ENCODE measurements around the gene RXRA. TPM values are rescaled to one million over a fixed set of nuclear protein-coding genes. Genes with fewer than 3 reads are reported as not detected.

RXRA gene
- polyA plus RNA-seq, 1 experiment = 5.3 TPM

DNA sequence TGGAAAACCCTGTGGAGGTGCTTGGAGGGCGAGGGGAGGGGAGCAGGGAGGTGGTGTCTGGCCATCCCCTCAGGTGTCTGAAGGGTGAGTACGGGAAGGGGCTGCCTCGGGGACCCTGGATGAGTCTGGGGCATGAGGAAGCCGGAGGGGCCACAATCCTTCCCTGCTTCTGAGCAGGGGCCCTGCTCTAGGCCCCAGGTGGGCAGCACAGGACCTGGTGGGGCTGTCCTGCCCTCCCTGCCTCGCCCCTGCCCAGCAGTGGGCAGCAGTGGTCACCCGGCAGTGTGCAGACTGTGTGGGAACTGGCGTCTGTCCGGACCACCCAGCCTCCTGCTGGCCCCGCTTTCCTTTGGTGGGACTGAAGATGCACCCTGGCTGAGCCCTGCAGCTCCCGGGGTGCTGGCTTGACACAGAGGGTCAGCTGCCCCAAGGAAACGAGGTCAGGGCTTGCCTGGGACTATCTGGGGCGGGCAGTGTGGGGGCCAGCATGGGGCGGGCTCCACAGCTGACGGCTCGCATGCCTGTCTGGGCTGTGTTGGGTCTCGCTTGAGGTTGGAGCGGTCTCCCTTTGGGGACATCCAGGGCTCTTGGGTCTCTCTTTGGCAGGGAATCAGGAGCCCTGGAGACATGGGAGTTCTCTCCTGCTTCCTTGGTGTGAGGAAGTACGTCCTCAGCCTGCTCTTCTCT, 26.1 kb downstream of the RXRA start:
- ChIA-PET CTCF (no interaction called here), POLR2A (no interaction called here)
- TF ChIP-seq, protein P1, sequence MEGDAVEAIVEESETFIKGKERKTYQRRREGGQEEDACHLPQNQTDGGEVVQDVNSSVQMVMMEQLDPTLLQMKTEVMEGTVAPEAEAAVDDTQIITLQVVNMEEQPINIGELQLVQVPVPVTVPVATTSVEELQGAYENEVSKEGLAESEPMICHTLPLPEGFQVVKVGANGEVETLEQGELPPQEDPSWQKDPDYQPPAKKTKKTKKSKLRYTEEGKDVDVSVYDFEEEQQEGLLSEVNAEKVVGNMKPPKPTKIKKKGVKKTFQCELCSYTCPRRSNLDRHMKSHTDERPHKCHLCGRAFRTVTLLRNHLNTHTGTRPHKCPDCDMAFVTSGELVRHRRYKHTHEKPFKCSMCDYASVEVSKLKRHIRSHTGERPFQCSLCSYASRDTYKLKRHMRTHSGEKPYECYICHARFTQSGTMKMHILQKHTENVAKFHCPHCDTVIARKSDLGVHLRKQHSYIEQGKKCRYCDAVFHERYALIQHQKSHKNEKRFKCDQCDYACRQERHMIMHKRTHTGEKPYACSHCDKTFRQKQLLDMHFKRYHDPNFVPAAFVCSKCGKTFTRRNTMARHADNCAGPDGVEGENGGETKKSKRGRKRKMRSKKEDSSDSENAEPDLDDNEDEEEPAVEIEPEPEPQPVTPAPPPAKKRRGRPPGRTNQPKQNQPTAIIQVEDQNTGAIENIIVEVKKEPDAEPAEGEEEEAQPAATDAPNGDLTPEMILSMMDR (IDR thresholded peaks at IDR 0.05; ENCODE audit: low read depth, low read length) = no peak
- H3K27me3 ChIP-seq (ENCODE audit: control insufficient read depth, insufficient read depth, low read length) = no peaks in the 10 kb centered on the region
- no peak overlapping the region for H3K27ac ChIP-seq (ENCODE audit: low read depth, low read length)
- DNase-seq (ENCODE audit: low read depth, low spot score) = no peak
- no peaks in the 10 kb centered on the region; the same call in 1 of the 2 replicates for H3K9me3 ChIP-seq (ENCODE audit: control insufficient read depth, insufficient read depth, low read length)
- H3K4me3 ChIP-seq (ENCODE audit: low read depth, low read length) = no peak overlapping the region

DNA sequence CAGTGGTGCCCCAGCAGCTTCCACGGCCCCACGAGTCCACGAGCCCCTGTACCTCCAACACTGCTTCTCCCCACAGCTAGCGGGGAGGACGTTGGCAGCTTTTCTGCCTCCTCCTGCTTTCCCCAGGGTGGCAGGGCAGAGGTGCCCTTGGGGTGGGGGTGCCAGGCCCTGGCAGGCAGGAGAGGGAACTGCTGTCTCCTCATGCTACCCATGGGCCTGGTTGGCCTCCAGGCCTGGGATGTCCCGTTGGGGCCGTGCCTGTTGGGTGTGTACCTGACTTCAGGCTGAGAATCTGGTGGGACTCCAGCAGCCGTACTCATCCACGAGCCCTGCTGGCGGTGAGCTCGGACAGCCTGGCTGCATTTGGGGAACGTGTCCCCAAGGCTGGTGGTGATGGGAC, 27.3 kb downstream of the RXRA start:
- H3K9me3 ChIP-seq (ENCODE audit: control insufficient read depth, insufficient read depth, low read length) = no peaks in the 10 kb centered on the region; the same call in 1 of the 2 replicates
- H3K27me3 ChIP-seq (ENCODE audit: control insufficient read depth, insufficient read depth, low read length) = no peaks in the 10 kb centered on the region
- ChIA-PET POLR2A (no interaction called here), CTCF (no interaction called here)
- H3K4me3 ChIP-seq (ENCODE audit: low read depth, low read length) = no peak overlapping the region
- H3K27ac ChIP-seq (ENCODE audit: low read depth, low read length) = no peak overlapping the region
- TF ChIP-seq, protein P1 (IDR thresholded peaks at IDR 0.05; ENCODE audit: low read depth, low read length) = no peak
- DNase-seq (ENCODE audit: low read depth, low spot score) = no peak

GRCh38 chr9:134355158-134355557, 28.9 kb downstream of the RXRA start:
- TF ChIP-seq, protein P1 (IDR thresholded peaks at IDR 0.05; ENCODE audit: low read depth, low read length) = no peak
- Histone ChIP-seq H3K4me3 (ENCODE audit: low read depth, low read length) (no peak overlapping the region), H3K27me3 (ENCODE audit: control insufficient read depth, insufficient read depth, low read length) (no peaks in the 10 kb centered on the region), H3K9me3 (ENCODE audit: control insufficient read depth, insufficient read depth, low read length) (no peaks in the 10 kb centered on the region; the same call in 1 of the 2 replicates), H3K27ac (ENCODE audit: low read depth, low read length) (no peak overlapping the region)
- POLR2A ChIA-PET = interaction anchor here (0.6 kb wide), 1 partner anchor 175 kb away, joined by 3 read pairs; no protein-coding TSS in a partner anchor
- CTCF ChIA-PET = no interaction called here
- no peak for DNase-seq (ENCODE audit: low read depth, low spot score)

GRCh38 chr9:134355561-134356279, 29.5 kb downstream of the RXRA start:
- no peak for DNase-seq (ENCODE audit: low read depth, low spot score)
- no peaks in the 10 kb centered on the region; the same call in 1 of the 2 replicates for H3K9me3 ChIP-seq (ENCODE audit: control insufficient read depth, insufficient read depth, low read length)
- TF ChIP-seq, protein P1 (IDR thresholded peaks at IDR 0.05; ENCODE audit: low read depth, low read length) = no peak
- ChIA-PET CTCF (no interaction called here), POLR2A (interaction anchor here (0.6 kb wide), 1 partner anchor 176 kb away, joined by 3 read pairs; no protein-coding TSS in a partner anchor)
- no peaks in the 10 kb centered on the region for H3K27me3 ChIP-seq (ENCODE audit: control insufficient read depth, insufficient read depth, low read length)
- H3K4me3 ChIP-seq (ENCODE audit: low read depth, low read length) = no peak overlapping the region
- no peak overlapping the region for H3K27ac ChIP-seq (ENCODE audit: low read depth, low read length)
